ENCODE measurements around the gene SLC26A9.

SLC26A9 gene

GRCh38 chr1:205959789-205960188, 16.5 kb upstream of the SLC26A9 start:
- TF ChIP-seq CTCF (IDR thresholded peaks at IDR 0.05; ENCODE audit: borderline replicate concordance, extremely low read depth, low read length, poor library complexity, severe bottlenecking) (no peak), EZH2 (IDR thresholded peaks at IDR 0.05; ENCODE audit: borderline replicate concordance, low read depth, low read length, severe bottlenecking) (no peak)
- no peaks in the 10 kb centered on the region for H3K4me1 ChIP-seq (ENCODE audit: insufficient read depth, low read length)
- no peak overlapping the region for H3K4me3 ChIP-seq (ENCODE audit: low read depth in 1 of 2, low read length in 2 of 2)
- H3K27me3 ChIP-seq (ENCODE audit: insufficient read depth, low read length, poor library complexity), result peaks cover 43% of the 10 kb centered on the region
- H3K79me2 ChIP-seq (ENCODE audit: insufficient read depth, low read length), result no peaks in the 10 kb centered on the region
- no peaks in the 10 kb centered on the region for H4K20me1 ChIP-seq (ENCODE audit: insufficient read depth, low read length)
- no peak overlapping the region for H2AFZ ChIP-seq (ENCODE audit: low read depth, low read length)
- H3K9ac ChIP-seq (ENCODE audit: low read depth, low read length), result no peak overlapping the region
- no peak overlapping the region for H3K27ac ChIP-seq (ENCODE audit: low read length)
- H3K4me2 ChIP-seq (ENCODE audit: insufficient read depth, low read length), result no peak overlapping the region
- H3K36me3 ChIP-seq (ENCODE audit: insufficient read depth, low read length), result no peaks in the 10 kb centered on the region
- no peak for ATAC-seq (ENCODE audit: insufficient read depth, low read depth)
- DNase-seq, result no peak
- H3K9me3 ChIP-seq (ENCODE audit: insufficient read depth, low read length, severe bottlenecking), result no peaks in the 10 kb centered on the region

GRCh38 chr1:205955499-205955898, 12.2 kb upstream of the SLC26A9 start:
- no peak for ATAC-seq (ENCODE audit: insufficient read depth, low read depth)
- Histone ChIP-seq H3K9ac (ENCODE audit: low read depth, low read length) (no peak overlapping the region), H3K4me2 (ENCODE audit: insufficient read depth, low read length) (no peak overlapping the region)

GRCh38 chr1:205954819-205955404, 11.7 kb upstream of the SLC26A9 start:
- Histone ChIP-seq H2AFZ (ENCODE audit: low read depth, low read length) (no peak overlapping the region), H4K20me1 (ENCODE audit: insufficient read depth, low read length) (0 out of 2 replicates have a peak, but pooled peaks cover 2% of the 10 kb centered on the region), H3K4me2 (ENCODE audit: insufficient read depth, low read length) (no peak overlapping the region), H3K36me3 (ENCODE audit: insufficient read depth, low read length) (no peaks in the 10 kb centered on the region), H3K27me3 (ENCODE audit: insufficient read depth, low read length, poor library complexity) (peaks cover 16% of the 10 kb centered on the region), H3K79me2 (ENCODE audit: insufficient read depth, low read length) (no peaks in the 10 kb centered on the region), H3K4me3 (ENCODE audit: low read depth in 1 of 2, low read length in 2 of 2) (no peak overlapping the region), H3K27ac (ENCODE audit: low read length) (no peak overlapping the region), H3K9me3 (ENCODE audit: insufficient read depth, low read length, severe bottlenecking) (no peaks in the 10 kb centered on the region), H3K9ac (ENCODE audit: low read depth, low read length) (no peak overlapping the region), H3K4me1 (ENCODE audit: insufficient read depth, low read length) (no peaks in the 10 kb centered on the region)
- no peak for ATAC-seq (ENCODE audit: insufficient read depth, low read depth)
- no peak for DNase-seq
- TF ChIP-seq CTCF (IDR thresholded peaks at IDR 0.05; ENCODE audit: borderline replicate concordance, extremely low read depth, low read length, poor library complexity, severe bottlenecking) (no peak), EZH2 (IDR thresholded peaks at IDR 0.05; ENCODE audit: borderline replicate concordance, low read depth, low read length, severe bottlenecking) (no peak)

More at GRCh38 chr1:205955499-205955898, 12.2 kb upstream of the SLC26A9 start:
- Histone ChIP-seq H4K20me1 (ENCODE audit: insufficient read depth, low read length) (0 out of 2 replicates have a peak, but pooled peaks cover 2% of the 10 kb centered on the region), H3K4me1 (ENCODE audit: insufficient read depth, low read length) (no peaks in the 10 kb centered on the region), H2AFZ (ENCODE audit: low read depth, low read length) (no peak overlapping the region), H3K4me3 (ENCODE audit: low read depth in 1 of 2, low read length in 2 of 2) (no peak overlapping the region), H3K9me3 (ENCODE audit: insufficient read depth, low read length, severe bottlenecking) (no peaks in the 10 kb centered on the region), H3K27ac (ENCODE audit: low read length) (no peak overlapping the region), H3K27me3 (ENCODE audit: insufficient read depth, low read length, poor library complexity) (peaks cover 17% of the 10 kb centered on the region), H3K79me2 (ENCODE audit: insufficient read depth, low read length) (no peaks in the 10 kb centered on the region), H3K36me3 (ENCODE audit: insufficient read depth, low read length) (no peaks in the 10 kb centered on the region)
- TF ChIP-seq EZH2 (IDR thresholded peaks at IDR 0.05; ENCODE audit: borderline replicate concordance, low read depth, low read length, severe bottlenecking) (no peak), CTCF (IDR thresholded peaks at IDR 0.05; ENCODE audit: borderline replicate concordance, extremely low read depth, low read length, poor library complexity, severe bottlenecking) (no peak)
- no peak for DNase-seq

All from DND-41 (cell line).